Measurements from ENCODE around the gene HLA-DRA.
"Not testable (repeated sequence)": the region's sequence is repeated elsewhere in the genome, so short reads cannot be mapped to it uniquely, and the experiment has no call there.

Gene HLA-DRA

GRCh38 chr6:32416036-32416435 is 23.7 kb upstream of the HLA-DRA start:
- Mint-ChIP-seq H3K9me3 (no peaks in the 10 kb centered on the region), H3K4me1 (peaks cover 17% of the 10 kb centered on the region)

GRCh38 chr6:32424589-32425300 is 14.9 kb upstream of the HLA-DRA start:
- ATAC-seq (no peak), DNase-seq (ENCODE audit: low spot score in 2 of 2) (no peak)
- Mint-ChIP-seq H3K36me3 (no peaks in the 10 kb centered on the region), H3K9me3 (no peaks in the 10 kb centered on the region), H3K4me3 (no peak overlapping the region), H3K27ac (no peak overlapping the region), H3K4me1 (no peaks in the 10 kb centered on the region)

More at GRCh38 chr6:32416036-32416435, 23.7 kb upstream of the HLA-DRA start:
- no peak overlapping the region for H3K27ac Mint-ChIP-seq
- H3K36me3 Mint-ChIP-seq: no peaks in the 10 kb centered on the region
- DNase-seq (ENCODE audit: low spot score in 2 of 2) (no peak), ATAC-seq (no peak)
- no peak overlapping the region for H3K4me3 Mint-ChIP-seq

DNA sequence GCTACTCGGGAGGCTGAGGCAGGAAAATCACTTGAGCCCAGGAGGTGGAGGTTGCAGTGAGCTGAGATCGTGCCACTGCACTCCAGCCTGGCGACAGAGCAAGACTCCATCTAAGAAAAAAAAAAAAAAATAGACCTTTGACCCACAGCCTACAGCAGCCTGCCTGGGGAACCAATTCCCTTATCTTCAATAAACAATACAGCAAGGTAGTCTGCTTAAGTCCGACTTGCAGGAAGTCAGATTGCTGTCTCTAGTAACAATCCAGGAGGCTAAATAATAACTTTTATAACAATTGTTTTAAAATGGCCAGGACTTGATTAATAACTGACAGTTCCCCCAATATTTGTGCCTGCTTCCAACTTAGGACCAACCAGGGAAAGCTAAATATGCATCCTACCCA is 13.3 kb upstream of the HLA-DRA start:
- Mint-ChIP-seq H3K4me1 (no peaks in the 10 kb centered on the region), H3K4me3 (no peak overlapping the region), H3K27ac (no peak overlapping the region), H3K9me3 (no peaks in the 10 kb centered on the region), H3K36me3 (no peaks in the 10 kb centered on the region)
- DNase-seq (ENCODE audit: low spot score in 2 of 2) (no peak), ATAC-seq (no peak)

DNA sequence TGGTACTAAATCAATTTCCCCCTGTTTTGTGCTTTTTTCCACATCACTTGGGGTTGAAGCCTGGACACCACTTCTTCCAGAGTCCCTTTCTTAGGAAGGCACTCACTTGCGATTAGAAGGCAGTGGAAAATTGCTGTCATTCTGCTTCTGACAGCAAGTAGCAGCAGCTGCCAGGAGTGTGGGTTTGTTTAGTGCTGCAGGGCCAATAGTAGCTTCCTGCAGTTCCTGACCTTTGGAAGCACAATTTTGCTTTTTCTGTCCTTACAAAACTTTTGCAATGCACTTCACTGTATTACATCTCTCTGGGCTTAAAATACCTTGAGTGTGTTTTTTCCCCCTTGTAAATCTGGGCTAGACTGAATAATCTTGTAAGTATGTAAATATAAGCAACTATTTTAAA is 12.5 kb upstream of the HLA-DRA start:
- Mint-ChIP-seq H3K27ac (no peak overlapping the region), H3K9me3 (no peaks in the 10 kb centered on the region), H3K36me3 (no peaks in the 10 kb centered on the region), H3K4me1 (no peaks in the 10 kb centered on the region), H3K4me3 (no peak overlapping the region)
- DNase-seq (ENCODE audit: low spot score in 2 of 2) (no peak), ATAC-seq (no peak)

DNA sequence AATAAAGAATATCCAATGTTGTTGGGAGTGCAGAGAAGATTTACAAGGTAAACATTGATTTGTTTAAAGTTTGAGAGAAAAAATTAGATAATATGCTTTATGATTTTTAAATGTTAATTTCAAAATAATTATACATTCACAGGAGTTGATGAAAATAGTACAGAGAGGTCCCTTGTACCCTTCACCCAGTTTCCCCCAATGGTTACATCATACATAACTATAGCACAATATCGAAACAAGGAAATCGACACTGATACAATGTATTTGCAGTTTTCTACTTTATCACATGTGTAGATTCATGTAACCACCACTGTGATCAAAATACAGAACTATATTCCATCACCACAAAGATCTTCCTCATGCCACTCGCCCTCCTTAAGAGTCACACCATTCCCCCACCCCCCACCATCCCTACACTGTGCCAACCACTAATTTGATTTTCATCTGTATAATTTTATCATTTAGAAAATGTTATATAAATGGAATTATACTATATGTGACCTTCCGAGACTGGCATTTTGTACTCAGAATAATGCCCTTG is 11.7 kb upstream of the HLA-DRA start:
- Mint-ChIP-seq H3K36me3 (no peaks in the 10 kb centered on the region), H3K4me1 (no peaks in the 10 kb centered on the region), H3K27ac (no peak overlapping the region), H3K9me3 (no peaks in the 10 kb centered on the region), H3K4me3 (no peak overlapping the region)
- no peak for DNase-seq (ENCODE audit: low spot score in 2 of 2)
- ATAC-seq: no peak

DNA sequence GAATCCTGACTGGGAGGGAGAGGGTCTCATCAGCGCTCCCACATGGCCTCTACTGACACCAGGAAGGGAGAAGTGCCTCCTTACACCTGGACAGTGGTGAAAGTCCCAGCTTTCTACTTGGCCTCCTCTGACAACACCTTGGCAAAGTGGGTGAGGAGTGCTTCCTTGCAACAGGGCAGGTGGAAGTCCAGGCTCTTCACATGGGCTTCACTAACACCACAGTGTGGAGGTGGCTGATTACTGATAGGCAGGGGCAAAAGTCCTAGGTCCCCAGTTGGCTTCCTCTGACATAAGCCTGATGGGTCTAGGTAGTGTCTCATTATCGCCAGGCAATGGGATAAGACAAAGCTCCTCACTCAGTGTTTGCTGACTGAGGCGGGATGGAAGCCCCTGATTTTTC is 9.5 kb upstream of the HLA-DRA start:
- no peak for ATAC-seq
- Mint-ChIP-seq H3K4me1 (no peaks in the 10 kb centered on the region), H3K36me3 (no peaks in the 10 kb centered on the region), H3K4me3 (no peak overlapping the region), H3K9me3 (no peaks in the 10 kb centered on the region), H3K27ac (no peak overlapping the region)
- DNase-seq (ENCODE audit: low spot score in 2 of 2): no peak

DNA sequence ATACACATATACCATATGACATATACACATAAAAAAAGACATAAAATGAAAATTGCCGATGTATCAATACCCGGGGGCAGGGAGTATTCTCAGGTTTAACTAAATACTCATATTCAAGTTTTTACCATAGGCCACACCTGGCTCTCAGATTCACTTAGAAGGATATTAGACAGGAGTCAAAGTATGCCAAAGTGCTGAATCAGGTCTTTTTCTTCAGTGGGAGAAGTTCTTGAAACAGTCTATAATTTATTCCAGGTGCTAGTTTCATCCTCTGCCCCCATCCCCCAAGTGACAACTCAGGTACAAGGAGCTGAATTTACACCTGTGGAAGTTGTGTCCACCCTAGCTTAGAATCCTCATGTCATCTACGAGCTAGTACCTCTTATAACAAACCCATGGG is 8.5 kb upstream of the HLA-DRA start:
- no peaks in the 10 kb centered on the region for H3K9me3 Mint-ChIP-seq
- no peaks in the 10 kb centered on the region for H3K4me1 Mint-ChIP-seq
- H3K27ac Mint-ChIP-seq: no peak overlapping the region

DNA sequence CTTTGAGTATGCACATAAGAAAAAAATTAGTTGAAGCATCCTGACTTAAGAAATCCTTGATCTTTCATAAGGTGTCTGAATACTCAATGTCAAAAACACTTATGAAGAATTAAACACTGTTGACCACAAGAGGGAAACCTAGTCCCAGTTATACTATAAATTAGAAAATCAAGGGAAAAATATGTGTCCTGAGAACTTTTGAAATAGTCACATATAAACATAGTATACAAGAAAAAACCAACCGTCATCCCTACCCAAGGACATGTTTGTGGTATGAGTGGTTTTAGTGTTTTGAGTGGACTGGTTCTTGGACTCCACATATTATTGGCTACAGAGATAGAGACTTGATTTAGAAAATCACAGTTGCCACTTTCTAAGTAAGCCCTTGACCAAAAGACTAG is 7.6 kb upstream of the HLA-DRA start:
- no peaks in the 10 kb centered on the region for H3K36me3 Mint-ChIP-seq
- no peak for DNase-seq (ENCODE audit: low spot score in 2 of 2)
- H3K27ac Mint-ChIP-seq: no peak overlapping the region
- ATAC-seq: peak; percentile 53
- H3K4me1 Mint-ChIP-seq: no peaks in the 10 kb centered on the region
- no peak overlapping the region for H3K4me3 Mint-ChIP-seq
- no peaks in the 10 kb centered on the region for H3K9me3 Mint-ChIP-seq

More for the DNA sequence above, 8.5 kb upstream of the HLA-DRA start:
- no peak for DNase-seq (ENCODE audit: low spot score in 2 of 2)
- ATAC-seq: no peak
- Mint-ChIP-seq H3K36me3 (no peaks in the 10 kb centered on the region), H3K4me3 (no peak overlapping the region)

DNA sequence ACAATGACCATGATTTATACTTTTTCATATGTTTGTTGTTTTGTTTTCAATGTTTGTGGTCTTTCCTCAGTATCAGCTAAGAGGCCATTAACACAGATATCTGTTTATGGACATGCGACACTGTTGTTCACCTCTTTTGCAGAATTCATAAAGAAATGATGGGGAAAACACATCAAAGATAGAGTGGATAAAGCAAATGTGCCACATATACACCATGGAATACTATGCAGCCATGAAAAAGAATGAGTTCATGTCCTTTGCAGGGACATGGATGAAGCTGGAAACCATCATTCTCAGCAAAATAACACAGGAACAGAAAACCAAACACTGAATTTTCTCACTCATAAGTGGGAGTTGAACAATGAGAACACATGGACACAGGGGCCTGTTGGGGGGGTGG is 5.7 kb upstream of the HLA-DRA start:
- not testable (repeated sequence) for H3K9me3 Mint-ChIP-seq; H3K27ac Mint-ChIP-seq; H3K4me3 Mint-ChIP-seq; DNase-seq (ENCODE audit: low spot score in 2 of 2); H3K4me1 Mint-ChIP-seq; H3K36me3 Mint-ChIP-seq; ATAC-seq

- H3K9me3 Mint-ChIP-seq: no peaks in the 10 kb centered on the region
- peaks cover 10% of the 10 kb centered on the region for H3K36me3 Mint-ChIP-seq
- H3K27ac Mint-ChIP-seq: no peak overlapping the region
- ATAC-seq: no peak
- peaks cover 12% of the 10 kb centered on the region for H3K4me1 Mint-ChIP-seq
- H3K4me3 Mint-ChIP-seq: no peak overlapping the region
- DNase-seq (ENCODE audit: low spot score in 2 of 2): no peak
These were observed 3.5 kb upstream of the HLA-DRA start for GRCh38 chr6:32436186-32436585.

GRCh38 chr6:32436995-32437836 is 2.5 kb upstream of the HLA-DRA start:
- DNase-seq (ENCODE audit: low spot score in 2 of 2): no peak
- Mint-ChIP-seq H3K9me3 (no peaks in the 10 kb centered on the region), H3K27ac (peak overlapping the region; percentile 38), H3K4me3 (no peak overlapping the region), H3K4me1 (peaks cover 12% of the 10 kb centered on the region), H3K36me3 (peaks cover 13% of the 10 kb centered on the region)
- peak; percentile 75 for ATAC-seq

DNA sequence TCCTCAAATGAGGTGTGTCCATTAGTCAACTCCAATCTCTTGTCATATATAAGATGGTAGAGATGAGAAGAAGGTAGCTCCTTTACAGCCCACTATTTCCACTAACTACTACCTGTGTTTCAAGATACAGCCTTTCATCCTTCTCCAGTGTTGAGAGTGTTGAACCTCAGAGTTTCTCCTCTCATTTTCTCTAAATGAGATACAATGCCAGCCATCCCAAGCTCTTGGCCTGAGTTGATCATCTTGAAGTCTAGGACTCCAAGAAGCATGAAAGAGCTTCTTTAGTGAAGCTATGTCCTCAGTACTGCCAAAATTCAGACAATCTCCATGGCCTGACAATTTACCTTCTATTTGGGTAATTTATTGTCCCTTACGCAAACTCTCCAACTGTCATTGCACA is 548 bp upstream of the HLA-DRA start:
- H3K27ac Mint-ChIP-seq: peak overlapping the region; percentile 85
- peak overlapping the region; percentile 73 for H3K4me3 Mint-ChIP-seq
- H3K36me3 Mint-ChIP-seq: peaks cover 22% of the 10 kb centered on the region
- ATAC-seq (no peak), DNase-seq (ENCODE audit: low spot score in 2 of 2) (no peak)
- no peaks in the 10 kb centered on the region for H3K9me3 Mint-ChIP-seq
- H3K4me1 Mint-ChIP-seq: peaks cover 12% of the 10 kb centered on the region

- Mint-ChIP-seq H3K4me1 (peaks cover 12% of the 10 kb centered on the region), H3K9me3 (no peaks in the 10 kb centered on the region), H3K27ac (no peak overlapping the region), H3K36me3 (peaks cover 22% of the 10 kb centered on the region), H3K4me3 (no peak overlapping the region)
- no peak for ATAC-seq
- no peak for DNase-seq (ENCODE audit: low spot score in 2 of 2)
These were observed 2.6 kb downstream of the HLA-DRA start for GRCh38 chr6:32442243-32442667.

DNA sequence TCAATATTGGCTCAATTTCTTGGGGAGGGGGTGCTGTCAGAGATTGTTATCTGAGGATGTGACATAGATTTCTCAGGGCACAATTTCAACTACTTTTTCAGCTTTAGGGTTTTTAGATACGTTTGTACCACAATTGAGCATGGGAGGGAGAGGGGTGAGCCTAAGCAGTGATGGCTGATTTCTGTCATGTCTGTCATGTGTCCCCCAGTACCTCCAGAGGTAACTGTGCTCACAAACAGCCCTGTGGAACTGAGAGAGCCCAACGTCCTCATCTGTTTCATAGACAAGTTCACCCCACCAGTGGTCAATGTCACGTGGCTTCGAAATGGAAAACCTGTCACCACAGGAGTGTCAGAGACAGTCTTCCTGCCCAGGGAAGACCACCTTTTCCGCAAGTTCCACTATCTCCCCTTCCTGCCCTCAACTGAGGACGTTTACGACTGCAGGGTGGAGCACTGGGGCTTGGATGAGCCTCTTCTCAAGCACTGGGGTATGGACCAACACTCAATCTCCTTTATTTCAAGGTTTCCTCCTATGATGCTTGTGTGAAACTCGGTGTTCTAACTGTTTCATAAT is 3.4 kb downstream of the HLA-DRA start:
- H3K4me3 Mint-ChIP-seq: no peak overlapping the region
- ATAC-seq: no peak
- H3K27ac Mint-ChIP-seq: no peak overlapping the region
- no peak for DNase-seq (ENCODE audit: low spot score in 2 of 2)
- peaks cover 22% of the 10 kb centered on the region for H3K36me3 Mint-ChIP-seq
- H3K4me1 Mint-ChIP-seq: peaks cover 12% of the 10 kb centered on the region
- no peaks in the 10 kb centered on the region for H3K9me3 Mint-ChIP-seq

DNA sequence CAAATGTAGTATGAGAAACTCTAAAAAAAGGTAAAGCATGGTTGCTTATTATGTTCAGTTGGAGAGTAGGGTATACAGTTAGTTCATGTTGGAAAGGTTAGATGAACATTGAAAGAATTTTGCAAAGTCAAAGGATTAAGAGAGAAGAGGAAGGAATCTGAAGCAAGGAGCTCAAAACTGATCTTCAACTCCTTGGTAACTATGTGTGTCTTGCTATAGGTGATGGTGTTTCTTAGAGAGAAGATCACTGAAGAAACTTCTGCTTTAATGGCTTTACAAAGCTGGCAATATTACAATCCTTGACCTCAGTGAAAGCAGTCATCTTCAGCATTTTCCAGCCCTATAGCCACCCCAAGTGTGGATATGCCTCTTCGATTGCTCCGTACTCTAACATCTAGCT is 4.7 kb downstream of the HLA-DRA start:
- Mint-ChIP-seq H3K4me3 (no peak overlapping the region), H3K27ac (no peak overlapping the region)

More for the DNA sequence above, 4.7 kb downstream of the HLA-DRA start:
- Mint-ChIP-seq H3K4me1 (peaks cover 13% of the 10 kb centered on the region), H3K9me3 (no peaks in the 10 kb centered on the region), H3K36me3 (peaks cover 22% of the 10 kb centered on the region)
- ATAC-seq (no peak), DNase-seq (ENCODE audit: low spot score in 2 of 2) (no peak)

Data from stimulated activated effector memory CD8-positive, alpha-beta T cell treated with anti-CD3 and anti-CD28 coated beads, Interleukin-12 subunit alpha, Interleukin-12 subunit beta, amount 100 ng/mL, for 72 hours (primary cell).